Activated CD8-positive, alpha-beta T cell treated with anti-CD3 and anti-CD28 coated beads, Interleukin-2, amount 10 ng/mL, durations not matched to agents 7 days and 5 days (primary cell): ENCODE results near the gene OLFML2B. TPM values are rescaled to one million over a fixed set of nuclear protein-coding genes. Genes with fewer than 3 reads are reported as not detected.

Experiments used
- ATAC-seq: fragments of 150-1000 bp; cut with Tn5 transposase; one replicate; pipeline ENCODE4 v1.10.0; 2021; ENCODE audit warnings: moderate library complexity
- CTCF ChIA-PET: fragments of 350-600 bp; sonication (Branson Sonifier 250); formaldehyde crosslinking; loops from one replicate; lab custom pipeline; 2021; ENCODE audit warnings: antibody characterized with exemption; lab: Charles Lee
- POLR2A ChIA-PET: fragments of 350-600 bp; sonication (Branson Sonifier 250); formaldehyde crosslinking; loops from one replicate; lab custom pipeline; 2021; ENCODE audit warnings: antibody characterized with exemption; lab: Charles Lee
- DNase-seq: peaks from one replicate; pipeline ENCODE4 v3.0.0-alpha.2; 2020
- H3K27ac Mint-ChIP-seq: one replicate; pipeline ENCODE4 v1.8.0; 2021; ENCODE audit warnings: mild to moderate bottlenecking, mixed read lengths
- H3K27me3 Mint-ChIP-seq: one replicate; pipeline ENCODE4 v1.8.0; 2021; ENCODE audit warnings: low read depth, mixed read lengths
- H3K36me3 Mint-ChIP-seq: one replicate; pipeline ENCODE4 v1.8.0; 2021; ENCODE audit warnings: low read depth, mixed read lengths
- H3K4me1 Mint-ChIP-seq: one replicate; pipeline ENCODE4 v1.8.0; 2021; ENCODE audit warnings: low read depth, mixed read lengths
- H3K4me3 Mint-ChIP-seq: one replicate; pipeline ENCODE4 v1.8.0; 2021; ENCODE audit warnings: mild to moderate bottlenecking, mixed read lengths
- H3K9me3 Mint-ChIP-seq: one replicate; pipeline ENCODE4 v1.8.0; 2022; ENCODE audit warnings: mixed read lengths; ENCODE audit not compliant: insufficient read depth
- total RNA-seq, 2 experiments: library from RNA; stranded (reverse); gene quantifications; one replicate each; pipeline ENCODE4 v1.2.3, GENCODE V29; 2021

OLFML2B gene
- total RNA-seq, 2 experiments from 2014 or later: not detected

DNA sequence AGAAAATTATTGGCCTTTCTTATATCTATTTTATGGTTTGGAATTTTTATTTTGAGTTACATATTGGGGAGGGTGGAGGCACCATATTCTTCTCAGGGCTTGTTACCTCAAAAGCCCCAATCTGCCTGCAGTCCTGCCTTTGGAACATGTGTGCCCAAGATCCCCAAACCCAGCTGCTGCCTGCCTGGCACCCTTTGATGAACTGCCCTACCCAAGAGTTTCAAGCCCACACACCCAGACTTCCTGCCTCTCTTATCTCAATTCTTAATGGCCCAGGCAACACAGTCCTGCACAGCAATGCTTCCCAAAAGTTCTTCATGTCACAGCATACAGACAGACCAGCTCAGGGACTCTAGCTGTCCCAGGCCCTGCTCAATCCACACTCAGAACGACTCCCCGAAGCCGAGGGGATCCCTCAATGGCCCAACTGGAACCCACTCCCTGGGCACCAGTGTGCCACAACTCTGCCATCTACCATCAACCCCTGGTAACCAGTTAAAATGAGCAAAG, 19.2 kb downstream of the OLFML2B start:
- ATAC-seq: no peak
- H3K36me3 Mint-ChIP-seq: no peaks in the 10 kb centered on the region
- no peak overlapping the region for H3K27ac Mint-ChIP-seq
- no peak overlapping the region for H3K4me3 Mint-ChIP-seq
- no peaks in the 10 kb centered on the region for H3K9me3 Mint-ChIP-seq
- no peak for DNase-seq
- no peaks in the 10 kb centered on the region for H3K27me3 Mint-ChIP-seq
- H3K4me1 Mint-ChIP-seq: no peaks in the 10 kb centered on the region
- ChIA-PET POLR2A (no interaction called here), CTCF (interaction anchor here (1.2 kb wide), 1 partner anchor 33 kb away, joined by 5 read pairs; no protein-coding TSS in a partner anchor)

DNA sequence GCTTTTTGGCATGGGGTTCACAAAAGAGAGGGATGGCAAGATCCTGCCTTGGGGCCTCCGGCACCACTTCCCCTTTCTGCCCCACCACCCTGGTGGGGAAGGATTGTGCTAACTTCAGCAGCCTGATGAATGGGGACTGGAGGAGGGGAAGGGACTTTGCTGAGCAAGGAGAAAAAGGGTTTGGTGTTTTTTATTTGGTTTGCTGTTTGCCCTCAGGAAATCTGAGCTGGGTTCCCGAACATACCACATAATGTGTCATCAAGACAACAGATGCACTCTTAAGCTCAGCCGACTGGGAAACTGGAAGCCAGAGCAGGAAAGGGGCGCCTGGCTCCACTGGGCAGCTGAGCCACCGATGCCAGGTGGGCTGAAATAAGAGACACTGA, 19.8 kb downstream of the OLFML2B start:
- Mint-ChIP-seq H3K36me3 (no peaks in the 10 kb centered on the region), H3K27me3 (no peaks in the 10 kb centered on the region), H3K27ac (no peak overlapping the region), H3K4me1 (no peaks in the 10 kb centered on the region), H3K4me3 (no peak overlapping the region), H3K9me3 (no peaks in the 10 kb centered on the region)
- ATAC-seq (no peak), DNase-seq (no peak)
- ChIA-PET POLR2A (no interaction called here), CTCF (interaction anchor here (1.2 kb wide), 1 partner anchor 33 kb away, joined by 5 read pairs; no protein-coding TSS in a partner anchor)

DNA sequence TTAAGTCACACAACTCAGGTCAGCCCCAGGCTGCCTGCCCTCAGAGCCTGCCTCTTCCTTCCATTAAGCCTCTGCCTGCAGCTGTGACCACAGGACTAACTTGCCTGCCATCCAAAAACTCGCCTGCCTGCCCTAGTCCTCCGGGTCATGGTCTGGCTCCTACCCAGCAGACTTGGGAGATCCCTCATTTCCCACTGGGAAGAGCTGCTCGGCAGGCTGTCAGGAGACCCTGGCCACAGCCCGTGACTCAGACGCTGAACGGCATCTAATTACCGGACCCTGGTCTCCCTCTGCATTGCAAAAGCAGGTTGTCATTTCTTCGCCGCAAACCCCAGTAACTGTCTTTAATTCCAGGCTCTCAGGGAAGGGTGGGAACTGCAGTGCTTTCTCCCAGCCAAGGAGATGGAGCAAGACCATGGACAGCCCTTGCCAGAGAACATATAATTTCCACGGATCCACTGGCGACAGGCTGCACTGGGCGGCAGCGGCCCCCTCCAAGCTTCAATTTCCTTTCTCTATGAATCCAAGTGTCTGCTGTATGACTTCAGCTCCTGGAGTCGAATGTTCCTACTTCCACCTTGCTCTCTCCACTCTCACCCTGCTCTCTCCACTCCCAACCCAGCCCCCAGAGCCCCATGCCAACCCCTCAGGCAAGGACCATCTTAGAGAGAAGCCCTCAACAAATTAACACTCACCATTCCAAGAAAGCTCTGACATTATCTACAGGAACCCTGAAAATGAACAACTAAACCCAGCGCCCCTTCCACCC, 20.4 kb downstream of the OLFML2B start:
- no peak overlapping the region for H3K27ac Mint-ChIP-seq
- ChIA-PET POLR2A (no interaction called here), CTCF (interaction anchor here (1.2 kb wide), 1 partner anchor 34 kb away, joined by 5 read pairs; no protein-coding TSS in a partner anchor)
- ATAC-seq (no peak), DNase-seq (no peak)
- no peaks in the 10 kb centered on the region for H3K27me3 Mint-ChIP-seq
- H3K9me3 Mint-ChIP-seq: no peaks in the 10 kb centered on the region
- H3K36me3 Mint-ChIP-seq: no peaks in the 10 kb centered on the region
- H3K4me3 Mint-ChIP-seq: no peak overlapping the region
- no peaks in the 10 kb centered on the region for H3K4me1 Mint-ChIP-seq

DNA sequence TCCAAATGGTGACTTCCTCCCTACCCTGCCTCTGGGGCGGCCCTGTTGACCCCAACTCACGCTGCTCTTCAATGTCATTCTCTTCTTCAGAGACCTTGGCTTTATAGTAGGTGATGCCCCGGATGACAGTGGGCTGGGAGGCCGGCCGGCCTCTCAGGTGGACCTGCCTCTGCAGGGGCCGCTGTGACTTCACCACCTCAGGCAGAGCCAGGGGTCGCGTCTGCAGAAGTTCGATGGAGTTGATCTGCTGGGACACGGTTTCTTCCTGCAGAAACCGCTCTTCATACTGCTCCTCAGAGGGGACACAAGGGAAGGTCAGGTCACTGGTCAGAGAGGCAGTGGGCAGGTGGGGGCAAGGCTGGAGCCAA, 23.6 kb downstream of the OLFML2B start:
- Mint-ChIP-seq H3K36me3 (no peaks in the 10 kb centered on the region), H3K9me3 (no peaks in the 10 kb centered on the region), H3K4me1 (no peaks in the 10 kb centered on the region), H3K4me3 (no peak overlapping the region), H3K27ac (no peak overlapping the region), H3K27me3 (no peaks in the 10 kb centered on the region)
- CTCF ChIA-PET: no interaction called here
- ATAC-seq (no peak), DNase-seq (no peak)
- POLR2A ChIA-PET: no interaction called here

DNA sequence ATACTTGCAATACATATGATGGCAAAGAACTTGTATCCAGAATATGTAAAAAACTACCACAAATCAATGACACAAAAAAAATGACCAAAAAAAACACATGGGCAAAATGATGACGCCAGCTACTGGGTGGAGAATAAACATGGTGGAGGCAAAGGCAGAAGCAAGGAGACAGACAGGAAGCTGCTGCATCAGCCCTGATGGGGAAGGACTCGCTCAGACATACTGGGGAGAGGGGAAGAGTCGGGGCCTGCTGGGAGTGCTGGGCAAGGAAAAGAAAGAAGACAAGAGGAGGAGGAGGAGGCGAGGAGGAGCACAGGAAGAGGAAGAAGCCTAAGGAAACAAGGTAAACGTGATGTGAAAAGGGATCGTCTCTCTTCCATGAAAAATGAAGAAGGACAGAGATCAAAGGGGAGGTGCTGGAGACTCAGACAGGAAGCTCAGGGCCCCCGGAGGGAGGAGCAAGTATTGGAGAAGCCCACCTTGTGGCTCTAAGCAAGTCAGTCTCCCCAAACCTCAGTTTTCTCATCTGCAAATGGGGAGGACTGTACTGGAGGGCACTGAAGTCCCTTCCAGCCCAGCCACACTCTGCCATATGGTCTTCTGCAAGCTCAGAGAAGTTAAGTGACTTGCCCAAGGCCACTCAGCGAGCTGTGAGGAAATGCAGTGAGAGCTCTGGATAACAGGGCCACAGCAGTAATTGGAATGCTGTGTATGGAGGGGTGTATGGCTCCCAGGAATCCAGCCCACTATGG, 24.2 kb downstream of the OLFML2B start:
- no peak overlapping the region for H3K27ac Mint-ChIP-seq
- no peaks in the 10 kb centered on the region for H3K9me3 Mint-ChIP-seq
- DNase-seq (no peak), ATAC-seq (no peak)
- no peaks in the 10 kb centered on the region for H3K36me3 Mint-ChIP-seq
- ChIA-PET POLR2A (no interaction called here), CTCF (no interaction called here)
- H3K4me1 Mint-ChIP-seq: no peaks in the 10 kb centered on the region
- H3K4me3 Mint-ChIP-seq: no peak overlapping the region
- H3K27me3 Mint-ChIP-seq: no peaks in the 10 kb centered on the region

DNA sequence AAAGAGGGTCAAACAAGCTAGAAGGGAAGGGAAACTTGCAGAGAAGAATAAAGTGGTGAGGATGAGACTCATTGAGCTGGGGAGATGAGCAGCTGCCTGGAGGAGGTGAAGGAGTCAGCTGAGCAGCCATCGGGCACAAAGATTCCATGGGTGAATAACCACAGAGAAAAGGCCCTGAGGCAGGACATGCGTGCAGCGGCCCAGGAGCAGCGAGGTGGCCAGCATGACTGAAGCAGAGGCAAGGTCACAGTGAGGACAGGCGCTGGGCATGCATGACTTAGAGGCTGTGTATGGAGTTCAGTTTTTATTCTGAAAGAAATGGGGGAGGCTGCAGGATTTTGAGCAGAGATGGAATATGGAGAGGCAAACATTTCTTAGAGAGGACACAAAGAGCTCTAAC, 24.9 kb downstream of the OLFML2B start:
- ChIA-PET POLR2A (no interaction called here), CTCF (no interaction called here)
- no peaks in the 10 kb centered on the region for H3K9me3 Mint-ChIP-seq
- no peak overlapping the region for H3K27ac Mint-ChIP-seq
- DNase-seq (no peak), ATAC-seq (no peak)
- no peaks in the 10 kb centered on the region for H3K36me3 Mint-ChIP-seq
- H3K27me3 Mint-ChIP-seq: no peaks in the 10 kb centered on the region
- H3K4me1 Mint-ChIP-seq: no peaks in the 10 kb centered on the region
- no peak overlapping the region for H3K4me3 Mint-ChIP-seq

DNA sequence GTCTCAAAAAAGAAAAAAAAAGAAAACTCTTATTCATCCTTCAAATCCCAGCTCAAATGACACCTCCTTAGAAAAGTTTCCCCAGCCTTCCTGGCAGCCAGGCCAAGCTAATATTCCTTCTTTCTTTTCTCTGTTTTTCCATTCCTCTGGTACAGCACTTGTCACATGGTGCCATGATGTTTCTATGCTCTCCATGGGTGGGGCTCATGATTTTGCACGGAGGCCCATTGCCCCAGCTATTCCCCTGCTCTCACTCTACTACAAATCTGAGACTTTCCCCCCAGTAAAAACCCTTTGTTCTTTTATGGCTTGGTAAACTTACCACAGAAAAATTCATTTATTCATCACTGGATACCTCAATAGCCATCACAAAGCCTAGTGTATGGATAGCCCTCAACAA, 26.5 kb downstream of the OLFML2B start:
- no peaks in the 10 kb centered on the region for H3K36me3 Mint-ChIP-seq

DNA sequence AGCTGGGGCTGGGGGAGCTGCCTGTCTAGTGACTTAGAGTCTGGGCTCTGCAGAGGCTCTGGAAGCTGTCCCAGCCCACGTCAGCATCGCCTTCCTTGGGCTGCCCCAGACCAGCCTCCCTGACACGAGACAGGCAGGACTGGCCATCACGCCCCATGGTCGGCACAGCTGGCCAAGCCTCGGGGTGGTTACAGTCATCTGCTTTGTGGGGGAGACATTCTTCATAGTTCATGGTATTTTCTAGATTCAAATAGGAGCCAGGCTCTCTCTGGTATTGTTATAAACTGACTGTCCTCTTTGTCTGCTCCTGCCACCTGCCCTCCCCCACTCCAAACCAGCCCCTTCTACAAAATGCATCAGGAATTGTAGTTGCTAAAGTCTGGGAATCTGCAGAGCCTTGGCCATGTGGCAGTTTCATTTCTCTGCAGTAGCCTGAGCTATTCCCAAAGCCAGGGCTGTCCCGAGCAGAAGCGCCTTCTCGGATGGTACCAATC, 29.4 kb downstream of the OLFML2B start:
- no peaks in the 10 kb centered on the region for H3K27me3 Mint-ChIP-seq
- ChIA-PET CTCF (no interaction called here), POLR2A (no interaction called here)
- H3K36me3 Mint-ChIP-seq: no peaks in the 10 kb centered on the region
- no peak overlapping the region for H3K27ac Mint-ChIP-seq
- no peak overlapping the region for H3K4me3 Mint-ChIP-seq
- no peaks in the 10 kb centered on the region for H3K9me3 Mint-ChIP-seq
- no peak for DNase-seq
- no peak for ATAC-seq
- no peaks in the 10 kb centered on the region for H3K4me1 Mint-ChIP-seq

More for the DNA sequence above, 26.5 kb downstream of the OLFML2B start:
- ChIA-PET POLR2A (interaction anchor here (0.9 kb wide), 1 partner anchor 29 kb away, joined by 5 read pairs; no protein-coding TSS in a partner anchor), CTCF (no interaction called here)
- Mint-ChIP-seq H3K9me3 (no peaks in the 10 kb centered on the region), H3K4me3 (no peak overlapping the region), H3K27me3 (no peaks in the 10 kb centered on the region), H3K4me1 (no peaks in the 10 kb centered on the region), H3K27ac (no peak overlapping the region)
- DNase-seq (no peak), ATAC-seq (no peak)

DNA sequence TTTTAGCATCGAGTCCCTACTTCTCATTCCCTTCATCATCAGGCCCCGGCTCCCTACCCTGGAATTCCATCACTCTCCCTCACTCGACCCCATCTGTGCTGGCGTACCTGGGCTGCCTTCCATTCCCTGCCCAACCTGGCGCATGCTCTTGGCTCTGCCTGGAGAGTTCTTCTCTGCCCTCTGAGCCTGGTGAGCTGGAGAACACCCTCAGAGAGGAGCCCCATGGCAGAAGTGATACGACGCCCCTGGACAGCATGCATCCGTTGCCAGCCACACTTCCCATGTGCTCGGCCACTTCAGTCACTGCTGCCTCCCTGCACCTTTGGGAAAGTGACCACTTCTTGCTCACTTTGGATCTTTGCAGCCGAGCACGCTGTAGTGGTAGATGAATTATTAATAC, 30.1 kb downstream of the OLFML2B start:
- no peak overlapping the region for H3K27ac Mint-ChIP-seq
- DNase-seq (no peak), ATAC-seq (no peak)
- H3K36me3 Mint-ChIP-seq: no peaks in the 10 kb centered on the region
- ChIA-PET POLR2A (no interaction called here), CTCF (interaction anchor here (1.1 kb wide), 1 partner anchor 201 kb away, joined by 3 read pairs; no protein-coding TSS in a partner anchor)
- no peak overlapping the region for H3K4me3 Mint-ChIP-seq
- H3K9me3 Mint-ChIP-seq: no peaks in the 10 kb centered on the region
- H3K4me1 Mint-ChIP-seq: no peaks in the 10 kb centered on the region
- H3K27me3 Mint-ChIP-seq: no peaks in the 10 kb centered on the region

DNA sequence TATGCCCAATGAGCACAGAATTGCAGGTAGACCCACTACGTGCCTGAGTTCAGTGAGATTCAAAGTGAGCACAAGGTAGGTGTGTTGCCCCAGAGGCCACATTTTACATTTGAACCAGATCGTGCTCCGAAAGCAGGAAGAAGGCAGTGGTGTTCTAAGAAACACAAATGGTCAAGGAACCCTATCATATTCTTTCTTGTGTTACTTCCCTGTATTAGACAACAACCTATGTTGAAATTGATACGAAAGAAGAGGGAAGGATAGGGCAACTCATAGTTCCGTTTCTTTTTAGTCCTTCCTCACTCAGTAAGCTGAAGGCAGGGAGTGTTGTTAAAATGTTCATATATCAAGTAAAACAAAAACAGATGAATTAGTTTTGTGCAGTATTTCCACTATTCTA, 33.9 kb downstream of the OLFML2B start:
- Mint-ChIP-seq H3K4me3 (no peak overlapping the region), H3K27ac (no peak overlapping the region), H3K27me3 (no peaks in the 10 kb centered on the region), H3K9me3 (peaks cover 4% of the 10 kb centered on the region), H3K4me1 (no peaks in the 10 kb centered on the region), H3K36me3 (no peaks in the 10 kb centered on the region)
- DNase-seq (no peak), ATAC-seq (no peak)
- POLR2A ChIA-PET: no interaction called here
- CTCF ChIA-PET: no interaction called here

DNA sequence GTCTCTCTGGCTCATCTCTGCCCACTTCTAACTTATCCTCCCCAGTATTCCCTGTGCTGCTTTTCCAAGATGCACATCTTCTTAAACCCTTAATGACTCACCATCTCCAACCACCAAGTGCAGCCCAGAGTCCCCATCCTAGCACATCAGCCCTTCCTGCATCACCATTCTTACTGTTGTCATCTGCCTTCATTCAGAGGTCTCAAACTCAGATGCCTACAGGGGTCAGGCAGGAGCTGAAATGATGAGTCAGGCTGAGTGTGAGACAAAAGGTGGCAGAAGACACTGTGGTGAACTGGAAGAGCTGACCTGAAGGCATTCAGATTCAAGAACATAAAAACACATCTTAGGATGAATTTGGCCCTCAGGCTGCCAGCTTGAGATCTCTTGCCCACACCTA, 34.6 kb downstream of the OLFML2B start:
- no peak for ATAC-seq
- no peaks in the 10 kb centered on the region for H3K4me1 Mint-ChIP-seq
- H3K36me3 Mint-ChIP-seq: no peaks in the 10 kb centered on the region
- no peak overlapping the region for H3K27ac Mint-ChIP-seq
- ChIA-PET CTCF (no interaction called here), POLR2A (no interaction called here)
- peaks cover 4% of the 10 kb centered on the region for H3K9me3 Mint-ChIP-seq
- H3K27me3 Mint-ChIP-seq: no peaks in the 10 kb centered on the region
- no peak for DNase-seq
- no peak overlapping the region for H3K4me3 Mint-ChIP-seq

DNA sequence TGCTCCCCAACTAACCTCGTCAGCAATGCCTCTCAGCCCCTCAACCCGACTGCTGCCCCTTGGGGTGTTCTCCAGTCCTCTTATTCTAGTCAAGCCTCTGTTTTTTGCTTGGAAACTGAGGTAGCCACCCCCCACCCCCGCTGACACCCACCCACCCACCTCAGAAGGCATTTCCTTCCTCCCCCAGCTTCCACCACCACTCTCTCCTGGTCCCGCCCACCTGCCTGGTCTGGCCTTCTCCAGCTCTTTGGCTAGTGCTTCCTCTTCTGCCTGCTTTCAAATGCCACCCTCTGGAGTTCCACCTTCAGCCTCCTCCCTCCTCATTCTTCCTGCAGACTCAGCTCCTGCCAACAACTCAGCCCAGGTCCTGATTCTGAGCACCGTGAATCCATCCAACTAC, 35.3 kb downstream of the OLFML2B start:
- CTCF ChIA-PET: no interaction called here
- no peaks in the 10 kb centered on the region for H3K27me3 Mint-ChIP-seq

More for the DNA sequence above, 35.3 kb downstream of the OLFML2B start:
- Mint-ChIP-seq H3K4me1 (no peaks in the 10 kb centered on the region), H3K4me3 (no peak overlapping the region), H3K9me3 (peaks cover 4% of the 10 kb centered on the region), H3K27ac (no peak overlapping the region), H3K36me3 (no peaks in the 10 kb centered on the region)
- ATAC-seq (no peak), DNase-seq (no peak)
- POLR2A ChIA-PET: no interaction called here
